ENCODE measurements around the gene MRFAP1L1. TPM values are rescaled to one million over a fixed set of nuclear protein-coding genes. Genes with fewer than 3 reads are reported as not detected.

Gene MRFAP1L1
- total RNA-seq, 2 experiments from 2014 or later: 26.6 to 27.0 TPM

- peaks cover 12% of the 10 kb centered on the region for H3K4me1 Mint-ChIP-seq (ENCODE audit: low read depth)
- no peak overlapping the region for H3K27ac Mint-ChIP-seq
- no peaks in the 10 kb centered on the region for H3K36me3 ChIP-seq (ENCODE audit: insufficient read depth, low read length)
- H3K4me1 ChIP-seq (ENCODE audit: insufficient read depth, low read length): peaks cover 7% of the 10 kb centered on the region
- H3K27me3 Mint-ChIP-seq: no peaks in the 10 kb centered on the region
- no peaks in the 10 kb centered on the region for H3K9me3 Mint-ChIP-seq
- H3K36me3 Mint-ChIP-seq (ENCODE audit: low read depth): no peaks in the 10 kb centered on the region
- no peak for TF ChIP-seq CTCF (IDR thresholded peaks at IDR 0.05)
- DNase-seq: no peak
- ATAC-seq (ENCODE audit: poor library complexity): no peak
- POLR2A ChIA-PET: no interaction called here
- no peaks in the 10 kb centered on the region for H3K27me3 ChIP-seq (ENCODE audit: control insufficient read depth in 1 of 2, insufficient read depth in 2 of 2, low read length in 2 of 2)
- no peak overlapping the region for H3K4me3 Mint-ChIP-seq
- intact Hi-C loops (cut with DNase I, micrococcal nuclease): no loop called here
- H3K9me3 ChIP-seq (ENCODE audit: control insufficient read depth in 1 of 2, insufficient read depth in 1 of 2, low read length in 2 of 2): no peaks in the 10 kb centered on the region
- no peak overlapping the region for H3K27ac ChIP-seq (ENCODE audit: low read depth in 1 of 2, low read length in 2 of 2)
- CTCF ChIA-PET: no interaction called here
- H3K4me3 ChIP-seq (ENCODE audit: low read length): no peak overlapping the region
These were observed 22.1 kb upstream of the MRFAP1L1 start for GRCh38 chr4:6731780-6732179.

GRCh38 chr4:6731318-6731675, 21.6 kb upstream of the MRFAP1L1 start:
- TF ChIP-seq CTCF (IDR thresholded peaks at IDR 0.05): no peak
- H3K4me1 ChIP-seq (ENCODE audit: insufficient read depth, low read length): peaks cover 7% of the 10 kb centered on the region
- ChIA-PET CTCF (no interaction called here), POLR2A (no interaction called here)
- no peaks in the 10 kb centered on the region for H3K9me3 Mint-ChIP-seq
- H3K27ac Mint-ChIP-seq: no peak overlapping the region
- H3K4me1 Mint-ChIP-seq (ENCODE audit: low read depth): peaks cover 12% of the 10 kb centered on the region
- no peak for DNase-seq
- H3K9me3 ChIP-seq (ENCODE audit: control insufficient read depth in 1 of 2, insufficient read depth in 1 of 2, low read length in 2 of 2): no peaks in the 10 kb centered on the region
- ATAC-seq (ENCODE audit: poor library complexity): no peak
- H3K36me3 Mint-ChIP-seq (ENCODE audit: low read depth): no peaks in the 10 kb centered on the region
- H3K27me3 ChIP-seq (ENCODE audit: control insufficient read depth in 1 of 2, insufficient read depth in 2 of 2, low read length in 2 of 2): no peaks in the 10 kb centered on the region
- H3K4me3 ChIP-seq (ENCODE audit: low read length): no peak overlapping the region
- intact Hi-C loops (cut with DNase I, micrococcal nuclease): no loop called here
- no peak overlapping the region for H3K4me3 Mint-ChIP-seq
- no peaks in the 10 kb centered on the region for H3K36me3 ChIP-seq (ENCODE audit: insufficient read depth, low read length)
- H3K27ac ChIP-seq (ENCODE audit: low read depth in 1 of 2, low read length in 2 of 2): no peak overlapping the region
- H3K27me3 Mint-ChIP-seq: no peaks in the 10 kb centered on the region

- CTCF ChIA-PET: no interaction called here
These were observed 21.1 kb upstream of the MRFAP1L1 start for GRCh38 chr4:6730603-6731317.

More at GRCh38 chr4:6730603-6731317, 21.1 kb upstream of the MRFAP1L1 start:
- H3K27ac Mint-ChIP-seq: no peak overlapping the region
- POLR2A ChIA-PET: no interaction called here
- DNase-seq (no peak), ATAC-seq (ENCODE audit: poor library complexity) (no peak)
- no peak overlapping the region for H3K27ac ChIP-seq (ENCODE audit: low read depth in 1 of 2, low read length in 2 of 2)
- no peak overlapping the region for H3K4me3 ChIP-seq (ENCODE audit: low read length)
- intact Hi-C loops (cut with DNase I, micrococcal nuclease): no loop called here
- no peaks in the 10 kb centered on the region for H3K9me3 Mint-ChIP-seq
- no peaks in the 10 kb centered on the region for H3K27me3 Mint-ChIP-seq
- no peaks in the 10 kb centered on the region for H3K36me3 ChIP-seq (ENCODE audit: insufficient read depth, low read length)
- no peaks in the 10 kb centered on the region for H3K9me3 ChIP-seq (ENCODE audit: control insufficient read depth in 1 of 2, insufficient read depth in 1 of 2, low read length in 2 of 2)
- peaks cover 12% of the 10 kb centered on the region for H3K4me1 Mint-ChIP-seq (ENCODE audit: low read depth)
- no peak for TF ChIP-seq CTCF (IDR thresholded peaks at IDR 0.05)
- no peak overlapping the region for H3K4me3 Mint-ChIP-seq
- peaks cover 7% of the 10 kb centered on the region for H3K4me1 ChIP-seq (ENCODE audit: insufficient read depth, low read length)
- H3K27me3 ChIP-seq (ENCODE audit: control insufficient read depth in 1 of 2, insufficient read depth in 2 of 2, low read length in 2 of 2): no peaks in the 10 kb centered on the region
- H3K36me3 Mint-ChIP-seq (ENCODE audit: low read depth): no peaks in the 10 kb centered on the region

Data from CD4-positive, alpha-beta T cell (primary cell).